Suppressor macrophage treated with lipopolysaccharide for 1 hour (primary cell): ENCODE measurements around the gene TICAM1.
"Not testable (repeated sequence)": the region's sequence is repeated elsewhere in the genome, so short reads cannot be mapped to it uniquely, and the experiment has no call there.

Experiments used
- DNase-seq, 3 donors: peaks; one replicate each; pipeline ENCODE4 v3.0.0-alpha.2; 2020 to 2022

TICAM1 gene

GRCh38 chr19:4803736-4804695 is 27.5 kb downstream of the TICAM1 start:
- peak; percentile 72 to 83 (median 77) for DNase-seq

GRCh38 chr19:4802711-4803110 is 28.8 kb downstream of the TICAM1 start:
- DNase-seq: no peak

GRCh38 chr19:4801085-4801619 is 30.4 kb downstream of the TICAM1 start:
- no peak for DNase-seq

GRCh38 chr19:4800591-4801081 is 30.9 kb downstream of the TICAM1 start:
- DNase-seq: no peak

- DNase-seq: peak; percentile 60 to 62 (median 61)
Observed at GRCh38 chr19:4795400-4795799, 36.1 kb downstream of the TICAM1 start.

- DNase-seq: no peak
Observed at GRCh38 chr19:4794971-4795370, 36.5 kb downstream of the TICAM1 start.

GRCh38 chr19:4793278-4793677 is 38.2 kb downstream of the TICAM1 start:
- DNase-seq: not testable (repeated sequence)

- not testable (repeated sequence) for DNase-seq
Observed at GRCh38 chr19:4792866-4793195, 38.7 kb downstream of the TICAM1 start.

- not testable (repeated sequence) for DNase-seq
Observed at GRCh38 chr19:4792019-4792865, 39.3 kb downstream of the TICAM1 start.

GRCh38 chr19:4791183-4792018 is 40.1 kb downstream of the TICAM1 start, which contains the start of gene FEM1A:
FEM1A (plus strand) TSS chr19:4791734; CDS start chr19:4791855, 121 bp downstream.
- DNase-seq: peak; percentile 99 to 100 (median 100)

- not testable (repeated sequence) for DNase-seq
Observed at GRCh38 chr19:4786412-4787016, 45.0 kb downstream of the TICAM1 start.

- no peak for DNase-seq
Observed at GRCh38 chr19:4781801-4782200, 49.7 kb downstream of the TICAM1 start.

- DNase-seq: no peak
Observed at GRCh38 chr19:4780860-4781259, 50.7 kb downstream of the TICAM1 start.

- DNase-seq: not testable (repeated sequence)
Observed at GRCh38 chr19:4778124-4778523, 53.4 kb downstream of the TICAM1 start.

GRCh38 chr19:4776436-4777211 is 54.9 kb downstream of the TICAM1 start:
- DNase-seq: no peak

GRCh38 chr19:4775627-4776152 is 55.8 kb downstream of the TICAM1 start:
- DNase-seq: no peak

- no peak for DNase-seq
Observed at GRCh38 chr19:4774136-4774535, 57.4 kb downstream of the TICAM1 start.

- no peak for DNase-seq
Observed at GRCh38 chr19:4773047-4773640, 58.4 kb downstream of the TICAM1 start.

- DNase-seq: no peak
Observed at GRCh38 chr19:4772566-4772965, 58.9 kb downstream of the TICAM1 start.
